ENCODE measurements around the gene PRKAR2A. TPM values are rescaled to one million over a fixed set of nuclear protein-coding genes. Genes with fewer than 3 reads are reported as not detected.
A peak's percentile ranks its signal among the peaks of the same experiment; 100 is the strongest.
"Not testable (repeated sequence)": the region's sequence is repeated elsewhere in the genome, so short reads cannot be mapped to it uniquely, and the experiment has no call there.

PRKAR2A gene
- polyA plus RNA-seq, 3 donors from 2014 or later: 16.0 to 21.4 (median 17.9) TPM

GRCh38 chr3:48827874-48828273, 19.8 kb downstream of the PRKAR2A start:
- not testable (repeated sequence) for H3K4me3 Mint-ChIP-seq; H3K9me3 Mint-ChIP-seq; H3K27me3 Mint-ChIP-seq (ENCODE audit: low read depth in 3 of 3); DNase-seq; H3K36me3 Mint-ChIP-seq
- peaks cover 8 to 26% of the 10 kb centered on the region in 2 donors for H3K4me1 Mint-ChIP-seq
- peak overlapping the region in 3 of 6 donors; percentile 26 to 40 (median 30) for H3K27ac Mint-ChIP-seq

- no peaks in the 10 kb centered on the region for H3K36me3 Mint-ChIP-seq
- peak overlapping the region in 1 of 6 donors; percentile 26 for H3K27ac Mint-ChIP-seq
- H3K4me3 Mint-ChIP-seq: no peak overlapping the region
- peaks cover 0 to 1% (median 0%) of the 10 kb centered on the region in 3 donors for H3K27me3 Mint-ChIP-seq (ENCODE audit: low read depth in 3 of 3)
- peaks cover 11 to 31% of the 10 kb centered on the region in 2 donors for H3K4me1 Mint-ChIP-seq
- no peak for DNase-seq
- no peaks in the 10 kb centered on the region for H3K9me3 Mint-ChIP-seq
Observed at GRCh38 chr3:48826451-48826850, 21.2 kb downstream of the PRKAR2A start.

- no peaks in the 10 kb centered on the region for H3K36me3 Mint-ChIP-seq
- peak overlapping the region in 3 of 6 donors; percentile 14 to 56 (median 26) for H3K27ac Mint-ChIP-seq
- H3K9me3 Mint-ChIP-seq: no peaks in the 10 kb centered on the region
- DNase-seq: no peak
- peaks cover 0 to 3% (median 0%) of the 10 kb centered on the region in 3 donors for H3K27me3 Mint-ChIP-seq (ENCODE audit: low read depth in 3 of 3)
- peaks cover 44 to 62% of the 10 kb centered on the region in 2 donors for H3K4me1 Mint-ChIP-seq
- H3K4me3 Mint-ChIP-seq: no peak overlapping the region
Observed at GRCh38 chr3:48820612-48821324, 26.9 kb downstream of the PRKAR2A start.

- Mint-ChIP-seq H3K4me1 (peaks cover 45 to 64% of the 10 kb centered on the region in 2 donors), H3K27ac (peak overlapping the region; percentile 14 to 86 (median 64)), H3K4me3 (peak overlapping the region; percentile 17 to 54 (median 45)), H3K9me3 (no peaks in the 10 kb centered on the region), H3K27me3 (ENCODE audit: low read depth in 3 of 3) (peaks cover 0 to 3% (median 0%) of the 10 kb centered on the region in 3 donors), H3K36me3 (no peaks in the 10 kb centered on the region)
- no peak for DNase-seq
Observed at GRCh38 chr3:48819234-48820221, 28.1 kb downstream of the PRKAR2A start.

GRCh38 chr3:48811524-48811923, 36.1 kb downstream of the PRKAR2A start:
- H3K27me3 Mint-ChIP-seq (ENCODE audit: low read depth in 3 of 3): peaks cover 5 to 10% (median 6%) of the 10 kb centered on the region in 3 donors
- peaks cover 0 to 6% (median 0%) of the 10 kb centered on the region in 6 donors for H3K9me3 Mint-ChIP-seq
- H3K4me3 Mint-ChIP-seq: peak overlapping the region in 3 of 5 donors; percentile 0 to 59 (median 46)
- H3K27ac Mint-ChIP-seq: peak overlapping the region; percentile 86 to 99 (median 92)
- no peaks in the 10 kb centered on the region for H3K36me3 Mint-ChIP-seq
- no peak for DNase-seq
- H3K4me1 Mint-ChIP-seq: peaks cover 35 to 51% of the 10 kb centered on the region in 2 donors

GRCh38 chr3:48804930-48805329, 42.7 kb downstream of the PRKAR2A start:
- no peak for DNase-seq
- no peak overlapping the region for H3K4me3 Mint-ChIP-seq
- peaks cover 0 to 2% (median 0%) of the 10 kb centered on the region in 3 donors for H3K27me3 Mint-ChIP-seq (ENCODE audit: low read depth in 3 of 3)
- H3K9me3 Mint-ChIP-seq: no peaks in the 10 kb centered on the region
- peaks cover 0 to 4% (median 3%) of the 10 kb centered on the region in 3 donors for H3K36me3 Mint-ChIP-seq
- peaks cover 14 to 26% of the 10 kb centered on the region in 2 donors for H3K4me1 Mint-ChIP-seq
- H3K27ac Mint-ChIP-seq: peak overlapping the region; percentile 2 to 87 (median 42)

DNA sequence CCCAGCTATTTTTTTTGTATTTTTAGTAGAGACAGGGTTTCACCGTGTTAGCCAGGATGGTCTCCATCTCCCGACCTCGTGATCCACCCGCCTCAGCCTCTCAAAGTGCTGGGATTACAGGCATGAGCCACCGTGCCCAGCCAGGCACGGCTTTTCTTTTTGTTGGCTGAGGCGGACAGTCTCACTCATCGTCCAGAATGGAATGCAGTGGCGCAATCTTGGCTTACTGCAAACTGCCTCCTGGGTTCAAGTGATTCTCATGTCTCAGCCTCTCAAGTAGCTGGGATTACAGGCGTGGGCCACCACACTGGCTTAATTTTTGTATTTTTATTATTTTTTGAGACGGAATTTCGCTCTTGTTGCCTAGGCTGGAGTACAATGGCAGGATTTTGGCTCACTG, 46.8 kb downstream of the PRKAR2A start:
- peaks cover 10 to 22% of the 10 kb centered on the region in 2 donors for H3K4me1 Mint-ChIP-seq
- H3K27me3 Mint-ChIP-seq (ENCODE audit: low read depth in 3 of 3); DNase-seq; H3K9me3 Mint-ChIP-seq; H3K4me3 Mint-ChIP-seq; H3K27ac Mint-ChIP-seq; H3K36me3 Mint-ChIP-seq: not testable (repeated sequence)

DNA sequence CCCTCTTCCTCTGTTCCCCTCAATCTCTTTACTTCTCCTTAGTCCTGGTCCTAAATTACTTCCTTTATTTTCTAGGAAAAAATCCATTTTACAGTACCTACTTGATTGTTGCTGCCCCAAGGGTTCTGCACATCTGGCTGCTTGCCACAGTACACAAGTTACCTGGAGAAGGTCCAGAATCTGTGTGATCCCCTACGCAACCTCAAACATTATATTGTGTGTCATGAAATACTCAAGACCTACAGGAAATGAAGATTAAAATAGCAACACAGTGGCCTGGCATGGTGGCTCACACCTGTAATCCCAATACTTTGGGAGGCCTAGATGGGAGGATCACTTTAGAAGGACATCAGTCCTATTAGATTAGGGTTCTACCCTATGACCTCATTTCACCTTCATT, 48.7 kb downstream of the PRKAR2A start:
- H3K9me3 Mint-ChIP-seq: no peaks in the 10 kb centered on the region
- H3K27me3 Mint-ChIP-seq (ENCODE audit: low read depth in 3 of 3): peaks cover 0 to 5% (median 2%) of the 10 kb centered on the region in 3 donors
- peaks cover 0 to 3% (median 0%) of the 10 kb centered on the region in 3 donors for H3K36me3 Mint-ChIP-seq
- no peak for DNase-seq
- peak overlapping the region in 1 of 6 donors; percentile 49 for H3K27ac Mint-ChIP-seq
- H3K4me1 Mint-ChIP-seq: peaks cover 6 to 8% of the 10 kb centered on the region in 2 donors
- no peak overlapping the region for H3K4me3 Mint-ChIP-seq

DNA sequence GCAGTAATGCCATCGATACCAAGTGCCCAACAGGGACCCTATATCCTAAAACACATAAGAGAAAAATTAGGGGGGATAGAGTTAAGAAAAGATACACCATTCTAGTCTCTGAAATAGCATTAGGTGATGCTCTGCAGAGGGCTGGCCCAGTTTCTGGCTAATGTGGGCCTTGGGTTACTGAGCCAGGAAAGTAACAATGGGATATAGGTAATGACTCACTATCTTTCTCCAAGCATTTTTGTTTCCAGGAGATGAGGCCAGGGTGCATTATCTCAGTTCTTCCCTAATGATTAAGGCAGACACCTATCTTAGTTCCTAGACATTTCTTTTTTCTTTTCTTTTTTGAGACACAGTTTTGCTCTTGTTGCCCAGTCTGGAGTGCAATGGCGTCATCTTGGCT, 50.0 kb downstream of the PRKAR2A start:
- peaks cover 6% of the 10 kb centered on the region in 2 donors for H3K4me1 Mint-ChIP-seq
- no peak for DNase-seq
- H3K9me3 Mint-ChIP-seq: no peaks in the 10 kb centered on the region
- peak overlapping the region in 4 of 6 donors; percentile 19 to 79 (median 44) for H3K27ac Mint-ChIP-seq
- H3K27me3 Mint-ChIP-seq (ENCODE audit: low read depth in 3 of 3): peaks cover 0 to 3% (median 2%) of the 10 kb centered on the region in 3 donors
- H3K36me3 Mint-ChIP-seq: peaks cover 0 to 3% (median 0%) of the 10 kb centered on the region in 3 donors
- H3K4me3 Mint-ChIP-seq: no peak overlapping the region

GRCh38 chr3:48795997-48796732, 51.5 kb downstream of the PRKAR2A start:
- H3K9me3 Mint-ChIP-seq: no peaks in the 10 kb centered on the region
- H3K27ac Mint-ChIP-seq: peak overlapping the region in 4 of 6 donors; percentile 17 to 59 (median 38)
- H3K4me3 Mint-ChIP-seq: no peak overlapping the region
- no peak for DNase-seq
- peaks cover 6% of the 10 kb centered on the region in 2 donors for H3K4me1 Mint-ChIP-seq
- peaks cover 0 to 3% (median 0%) of the 10 kb centered on the region in 3 donors for H3K36me3 Mint-ChIP-seq
- peaks cover 0 to 2% (median 2%) of the 10 kb centered on the region in 3 donors for H3K27me3 Mint-ChIP-seq (ENCODE audit: low read depth in 3 of 3)

DNA sequence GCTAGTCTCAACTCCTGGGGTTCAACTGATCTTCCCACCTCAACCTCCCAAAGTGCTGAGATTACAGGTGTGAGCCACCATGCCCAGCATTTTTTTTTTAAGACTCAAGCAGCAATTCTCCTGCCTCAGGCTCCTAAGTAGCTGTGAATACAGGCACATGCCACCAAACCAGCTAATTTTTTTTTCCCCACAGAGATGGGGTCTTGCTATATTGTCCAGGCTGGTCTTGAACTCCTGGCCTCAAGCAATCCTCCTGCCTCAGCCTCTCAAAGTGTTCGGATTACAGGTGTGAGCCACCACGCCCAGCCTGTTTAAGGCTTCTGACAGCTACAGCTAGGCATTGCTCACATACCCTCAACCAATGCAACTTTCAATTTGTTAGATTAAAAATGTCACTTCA, 54.2 kb downstream of the PRKAR2A start:
- H3K4me3 Mint-ChIP-seq: not testable (repeated sequence)

GRCh38 chr3:48789665-48790064, 58.0 kb downstream of the PRKAR2A start:
- H3K4me1 Mint-ChIP-seq: peaks cover 17 to 27% of the 10 kb centered on the region in 2 donors
- peak overlapping the region in 2 of 5 donors; percentile 26 to 38 for H3K4me3 Mint-ChIP-seq
- H3K27me3 Mint-ChIP-seq (ENCODE audit: low read depth in 3 of 3): peaks cover 0 to 2% (median 0%) of the 10 kb centered on the region in 3 donors
- no peak for DNase-seq
- peak overlapping the region in 3 of 6 donors; percentile 4 to 75 (median 71) for H3K27ac Mint-ChIP-seq
- peaks cover 1 to 10% (median 3%) of the 10 kb centered on the region in 3 donors for H3K36me3 Mint-ChIP-seq
- no peaks in the 10 kb centered on the region for H3K9me3 Mint-ChIP-seq

More for the DNA sequence above, 54.2 kb downstream of the PRKAR2A start:
- H3K27me3 Mint-ChIP-seq (ENCODE audit: low read depth in 3 of 3); H3K27ac Mint-ChIP-seq; DNase-seq; H3K9me3 Mint-ChIP-seq; H3K36me3 Mint-ChIP-seq: not testable (repeated sequence)
- peaks cover 18 to 24% of the 10 kb centered on the region in 2 donors for H3K4me1 Mint-ChIP-seq

All from immature natural killer cell (primary cell).